PC-9 (cell line): ENCODE results near the gene STN1. TPM values are rescaled to one million over a fixed set of nuclear protein-coding genes. Genes with fewer than 3 reads are reported as not detected.

Experiments used
- BruUV-seq: library from RNA; stranded (reverse); fragments of 400-500 nt; replicated peaks from 2 replicates; lab custom pipeline; 2021; lab: Mats Ljungman, UMichigan
- CTCF ChIA-PET: fragments of 300-600 bp; sonication (Branson Sonifier 250); formaldehyde crosslinking; loops from one replicate; lab custom pipeline; 2022; ENCODE audit warnings: antibody characterized with exemption; lab: Charles Lee
- POLR2A ChIA-PET: fragments of 300-600 bp; sonication (Branson Sonifier 250); formaldehyde crosslinking; loops from one replicate; lab custom pipeline; 2022; ENCODE audit warnings: antibody characterized with exemption; ENCODE audit not compliant: unreplicated experiment; lab: Charles Lee
- DNase-seq, 2 experiments: peaks; one replicate each; pipeline versions ENCODE4 v3.0.0 to v3.0.0-alpha.2; 2015 to 2022; ENCODE audit warnings: mixed read lengths in 1 of 2
- H2AFZ ChIP-seq: fragments of 200-600 bp; sonication (generic); 2 replicates; pipeline ENCODE4 v1.8.1; 2017; ENCODE audit warnings: antibody characterized with exemption
- H3F3A ChIP-seq: fragments of 200-600 bp; sonication (generic); 2 replicates; pipeline ENCODE4 v1.8.1; 2017; ENCODE audit warnings: antibody characterized with exemption, mild to moderate bottlenecking, low read depth; ENCODE audit not compliant: insufficient read depth
- H3K27ac ChIP-seq: fragments of 200-600 bp; sonication (generic); 2 replicates; pipeline ENCODE4 v1.6.1; 2016; ENCODE audit warnings: mixed run types
- H3K27me3 ChIP-seq: fragments of 200-600 bp; sonication (generic); 2 replicates; pipeline ENCODE4 v1.6.1; 2016; ENCODE audit warnings: low read depth, mixed run types; ENCODE audit not compliant: insufficient read depth
- H3K36me3 ChIP-seq: fragments of 200-600 bp; sonication (generic); 2 replicates; pipeline ENCODE4 v1.6.1; 2016; ENCODE audit warnings: low read depth, mixed run types
- H3K4me1 ChIP-seq: fragments of 200-600 bp; sonication (generic); replicated peaks from 2 replicates; pipeline ENCODE4 v1.6.1; 2016; ENCODE audit warnings: mixed run types; ENCODE audit not compliant: insufficient read depth
- H3K4me2 ChIP-seq: fragments of 200-600 bp; sonication (generic); 2 replicates; pipeline ENCODE4 v1.6.1; 2017; ENCODE audit warnings: mixed run types
- H3K4me3 ChIP-seq: fragments of 200-600 bp; sonication (generic); 2 replicates; pipeline ENCODE4 v1.6.1; 2016; ENCODE audit warnings: mixed run types
- H3K79me2 ChIP-seq: fragments of 200-600 bp; sonication (generic); 2 replicates; pipeline ENCODE4 v1.6.1; 2017; ENCODE audit warnings: low read depth, mixed run types
- H3K9me2 ChIP-seq: fragments of 200-600 bp; sonication (generic); 2 replicates; pipeline ENCODE4 v1.8.1; 2017; ENCODE audit warnings: mild to moderate bottlenecking; ENCODE audit not compliant: insufficient read depth
- H3K9me3 ChIP-seq: fragments of 200-600 bp; sonication (generic); 2 replicates; pipeline ENCODE4 v1.8.1; 2016; ENCODE audit warnings: low read depth; ENCODE audit not compliant: insufficient read depth
- H4K20me1 ChIP-seq: fragments of 200-600 bp; sonication (generic); 2 replicates; pipeline ENCODE4 v1.8.1; 2017; ENCODE audit not compliant: insufficient read depth
- CTCF ChIP-seq: fragments of 200-600 bp; sonication (generic); conservative IDR thresholded peaks from 2 replicates; pipeline ENCODE4 v1.6.1; 2017; ENCODE audit warnings: mixed run types, antibody characterized with exemption, mild to moderate bottlenecking, moderate library complexity
- EZH2 ChIP-seq: fragments of 200-600 bp; sonication (generic); IDR thresholded peaks from 2 replicates; pipeline ENCODE4 v1.8.0; 2017; ENCODE audit warnings: antibody characterized with exemption, low read depth
- intact Hi-C: fragments of 100-400 bp; cut with micrococcal nuclease; formaldehyde crosslinking; loops from one replicate; pipeline ENCODE4 v1.10.0; 2022; ENCODE audit not compliant: unreplicated experiment
- total RNA-seq: library from RNA; stranded (reverse); gene quantifications from 2 replicates; pipeline ENCODE4 v1.2.3, GENCODE V29; 2021

Gene STN1
- total RNA-seq, 1 experiment from 2014 or later = 20.5 TPM

- BruUV-seq = no TSS peak
- Histone ChIP-seq H2AFZ (no peak overlapping the region), H3K27me3 (no peaks in the 10 kb centered on the region), H3K4me3 (no peak overlapping the region), H3K9me3 (no peaks in the 10 kb centered on the region), H3K79me2 (no peaks in the 10 kb centered on the region), H3F3A (no peaks in the 10 kb centered on the region), H3K36me3 (no peaks in the 10 kb centered on the region), H3K4me1 (no peaks in the 10 kb centered on the region), H3K9me2 (no peaks in the 10 kb centered on the region), H3K27ac (no peak overlapping the region), H3K4me2 (no peak overlapping the region), H4K20me1 (no peaks in the 10 kb centered on the region)
- ChIA-PET CTCF (no interaction called here), POLR2A (no interaction called here)
- intact Hi-C loops = no loop called here
- DNase-seq = no peak
- TF ChIP-seq CTCF = no peak
- TF ChIP-seq EZH2 = no peak
These were observed 31.7 kb upstream of the STN1 start for GRCh38 chr10:103949728-103950127.

GRCh38 chr10:103947799-103948516, 30.0 kb upstream of the STN1 start:
- POLR2A ChIA-PET = no interaction called here
- Histone ChIP-seq H3K4me2 (no peak overlapping the region), H3F3A (no peaks in the 10 kb centered on the region), H3K36me3 (no peaks in the 10 kb centered on the region), H3K27ac (no peak overlapping the region), H3K9me3 (no peaks in the 10 kb centered on the region), H3K4me1 (no peaks in the 10 kb centered on the region), H2AFZ (no peak overlapping the region), H3K4me3 (no peak overlapping the region), H4K20me1 (no peaks in the 10 kb centered on the region), H3K9me2 (no peaks in the 10 kb centered on the region), H3K79me2 (no peaks in the 10 kb centered on the region), H3K27me3 (no peaks in the 10 kb centered on the region)
- no TSS peak for BruUV-seq
- DNase-seq = no peak
- intact Hi-C loops = no loop called here
- CTCF ChIA-PET = no interaction called here
- no peak for TF ChIP-seq EZH2

- no peaks in the 10 kb centered on the region for H3K9me3 ChIP-seq
- H3K79me2 ChIP-seq = no peaks in the 10 kb centered on the region
- DNase-seq = no peak
- BruUV-seq = no TSS peak
- H3K4me2 ChIP-seq = no peak overlapping the region
- H3F3A ChIP-seq = no peaks in the 10 kb centered on the region
- H3K36me3 ChIP-seq = no peaks in the 10 kb centered on the region
- no peaks in the 10 kb centered on the region for H3K9me2 ChIP-seq
- H2AFZ ChIP-seq = no peak overlapping the region
- H4K20me1 ChIP-seq = no peaks in the 10 kb centered on the region
- intact Hi-C loops = no loop called here
- H3K4me3 ChIP-seq = no peak overlapping the region
- no peaks in the 10 kb centered on the region for H3K27me3 ChIP-seq
- CTCF ChIA-PET = no interaction called here
- POLR2A ChIA-PET = no interaction called here
- no peaks in the 10 kb centered on the region for H3K4me1 ChIP-seq
- H3K27ac ChIP-seq = no peak overlapping the region
- no peak for TF ChIP-seq EZH2
- TF ChIP-seq CTCF = no peak
These were observed 24.9 kb upstream of the STN1 start for GRCh38 chr10:103942866-103943265.

- Histone ChIP-seq H2AFZ (no peak overlapping the region), H3K4me3 (no peak overlapping the region), H3K9me2 (no peaks in the 10 kb centered on the region), H3K27me3 (no peaks in the 10 kb centered on the region), H3F3A (no peaks in the 10 kb centered on the region), H3K4me1 (no peaks in the 10 kb centered on the region), H3K79me2 (no peaks in the 10 kb centered on the region), H3K4me2 (no peak overlapping the region), H4K20me1 (no peaks in the 10 kb centered on the region), H3K27ac (no peak overlapping the region), H3K36me3 (no peaks in the 10 kb centered on the region), H3K9me3 (no peaks in the 10 kb centered on the region)
- POLR2A ChIA-PET = no interaction called here
- BruUV-seq = no TSS peak
- TF ChIP-seq CTCF (no peak), EZH2 (no peak)
- DNase-seq = no peak
- CTCF ChIA-PET = no interaction called here
- intact Hi-C loops = no loop called here
These were observed 23.8 kb upstream of the STN1 start for GRCh38 chr10:103941801-103942200.
